Neural cell (in vitro differentiated cells): ENCODE data around the gene ANKRD2. TPM values are rescaled to one million over a fixed set of nuclear protein-coding genes. Genes with fewer than 3 reads are reported as not detected.

Experiments used
- H2AFZ ChIP-seq: fragments of 200-600, 300-800 bp; sonication (generic), shearing (Covaris generic); 2 replicates; pipeline ENCODE4 v1.6.0; 2014; ENCODE audit warnings: low read depth, mild to moderate bottlenecking, antibody characterized with exemption, low read length, moderate library complexity
- H3F3A ChIP-seq: fragments of 200-600 bp; shearing (Covaris generic); 2 replicates; pipeline ENCODE4 v1.6.1; 2016; ENCODE audit warnings: mild to moderate bottlenecking, moderate library complexity, mixed read lengths, antibody characterized with exemption, low read length; ENCODE audit not compliant: insufficient read depth, poor library complexity, severe bottlenecking
- H3K27ac ChIP-seq: fragments of 200-600, 300-800 bp; sonication (generic), shearing (Covaris generic); 2 replicates; pipeline ENCODE4 v1.5.1; 2014; ENCODE audit warnings: mild to moderate bottlenecking, low read length, moderate library complexity
- H3K27me3 ChIP-seq: fragments of 300-800, 200-600 bp; sonication (generic), shearing (Covaris generic); 2 replicates; pipeline ENCODE4 v1.6.0; 2014; ENCODE audit warnings: mild to moderate bottlenecking, low read depth, low read length, moderate library complexity; ENCODE audit not compliant: insufficient read depth
- H3K36me3 ChIP-seq: fragments of 300-800, 200-600 bp; sonication (generic), shearing (Covaris generic); 2 replicates; pipeline ENCODE4 v1.5.1; 2014; ENCODE audit warnings: mild to moderate bottlenecking, antibody characterized with exemption, low read length, moderate library complexity; ENCODE audit not compliant: insufficient read depth
- H3K4me2 ChIP-seq: fragments of 300-800, 200-600 bp; sonication (generic), shearing (Covaris generic); 2 replicates; pipeline ENCODE4 v1.6.0; 2014; ENCODE audit warnings: mild to moderate bottlenecking, low read length
- H3K4me3 ChIP-seq: fragments of 300-800, 200-600 bp; sonication (generic), shearing (Covaris generic); 2 replicates; pipeline ENCODE4 v1.5.1; 2014; ENCODE audit warnings: mild to moderate bottlenecking, low read length, moderate library complexity
- H3K79me2 ChIP-seq: fragments of 200-600 bp; shearing (Covaris generic); replicated peaks from 2 replicates; pipeline ENCODE4 v1.6.0; 2014; ENCODE audit warnings: mild to moderate bottlenecking, low read length, moderate library complexity; ENCODE audit not compliant: insufficient read depth
- H3K9ac ChIP-seq: fragments of 300-800, 200-600 bp; sonication (generic), shearing (Covaris generic); 2 replicates; pipeline ENCODE4 v1.6.1; 2016; ENCODE audit warnings: mild to moderate bottlenecking, low read length, mixed read lengths
- H3K9me2 ChIP-seq: fragments of 200-600 bp; shearing (Covaris generic); 2 replicates; pipeline ENCODE4 v1.6.1; 2016; ENCODE audit warnings: mild to moderate bottlenecking, low read length, mixed read lengths; ENCODE audit not compliant: insufficient read depth
- H3K9me3 ChIP-seq: fragments of 200-600, 300-800 bp; sonication (generic), shearing (Covaris generic); 2 replicates; pipeline ENCODE4 v1.6.1; 2016; ENCODE audit warnings: mild to moderate bottlenecking, mixed run types, low read length, moderate library complexity, mixed read lengths
- H4K20me1 ChIP-seq: fragments of 200-600 bp; shearing (Covaris generic); 2 replicates; pipeline ENCODE4 v1.6.1; 2016; ENCODE audit warnings: mild to moderate bottlenecking, mixed run types; ENCODE audit not compliant: insufficient read depth
- EP300 ChIP-seq: fragments of 450-650 bp; conservative IDR thresholded peaks from 2 replicates; pipeline ENCODE4 v1.6.1; 2014; ENCODE audit warnings: antibody characterized with exemption, mild to moderate bottlenecking, moderate library complexity; ENCODE audit not compliant: poor library complexity, severe bottlenecking
- EZH2 ChIP-seq: fragments of 200-600, 300-800 bp; shearing (Covaris generic), sonication (generic); IDR thresholded peaks from 2 replicates; pipeline ENCODE4 v1.6.1; 2014; ENCODE audit warnings: antibody characterized with exemption, low read length, borderline replicate concordance, mild to moderate bottlenecking; ENCODE audit not compliant: insufficient read depth, poor library complexity, severe bottlenecking
- MXI1 ChIP-seq: fragments of 450-650 bp; conservative IDR thresholded peaks from 2 replicates; pipeline ENCODE4 v1.6.1; 2014; ENCODE audit warnings: antibody characterized with exemption, mild to moderate bottlenecking; ENCODE audit not compliant: poor library complexity, severe bottlenecking
- POLR2AphosphoS5 ChIP-seq: IDR thresholded peaks from 2 replicates; pipeline ENCODE4 v1.6.1; 2012
- RAD21 ChIP-seq: fragments of 450-650 bp; conservative IDR thresholded peaks from 2 replicates; pipeline ENCODE4 v1.6.1; 2014; ENCODE audit warnings: antibody characterized with exemption, mild to moderate bottlenecking, moderate library complexity
- SMC3 ChIP-seq: fragments of 450-650 bp; conservative IDR thresholded peaks from 2 replicates; pipeline ENCODE4 v1.6.1; 2014; ENCODE audit warnings: antibody characterized with exemption, mild to moderate bottlenecking, moderate library complexity; ENCODE audit not compliant: poor library complexity
- TAF1 ChIP-seq: IDR thresholded peaks from 2 replicates; pipeline ENCODE4 v1.6.1; 2012; ENCODE audit warnings: low read depth
- polyA plus RNA-seq: library from polyadenylated mRNA; depleted of rRNA; stranded (reverse); fragments of >200 nt; gene quantifications from 2 replicates; pipeline ENCODE4 v1.2.3, GENCODE V29; 2014
- TF ChIP-seq, protein P1 (sequence below): IDR thresholded peaks from 2 replicates; pipeline ENCODE4 v1.6.1; 2012; ENCODE audit warnings: borderline replicate concordance
- TF ChIP-seq, protein P2 (sequence below): fragments of 450-650 bp; IDR thresholded peaks from 2 replicates; pipeline ENCODE4 v1.5.1; 2014; ENCODE audit warnings: antibody characterized with exemption, mild to moderate bottlenecking, moderate library complexity; ENCODE audit not compliant: poor library complexity, severe bottlenecking

The ANKRD2 gene
- polyA plus RNA-seq, 1 donor from 2014 or later, result not detected

- H3K9ac ChIP-seq, result no peak overlapping the region
- H3K4me2 ChIP-seq, result no peak overlapping the region
These were observed 55.6 kb downstream of the ANKRD2 start for GRCh38 chr10:97628228-97628627.

DNA sequence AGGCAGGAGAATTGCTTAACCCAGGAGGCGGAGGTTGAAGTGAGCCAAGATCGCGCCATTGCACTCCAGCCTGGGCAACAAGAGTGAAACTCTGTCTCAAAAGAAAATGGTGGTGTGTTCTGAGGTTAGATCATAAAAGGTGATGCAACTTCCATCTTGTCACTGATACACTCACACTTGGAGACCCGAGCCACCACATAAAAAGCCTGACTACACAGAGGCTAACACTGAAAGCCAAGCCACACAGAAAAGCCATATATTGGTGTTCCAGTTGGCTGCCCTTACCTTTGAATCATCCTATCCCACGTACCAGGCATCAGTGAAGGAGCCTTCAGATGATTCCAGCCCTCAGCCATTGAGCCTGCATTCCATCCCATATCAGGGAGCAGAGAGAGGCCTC is 56.7 kb downstream of the ANKRD2 start:
- Histone ChIP-seq H3K27me3 (no peaks in the 10 kb centered on the region), H4K20me1 (no peaks in the 10 kb centered on the region), H3K36me3 (no peaks in the 10 kb centered on the region), H3K4me3 (no peak overlapping the region), H3K27ac (no peak overlapping the region), H3K9me3 (no peaks in the 10 kb centered on the region), H3F3A (no peaks in the 10 kb centered on the region), H3K9me2 (no peaks in the 10 kb centered on the region), H2AFZ (no peak overlapping the region), H3K9ac (no peak overlapping the region), H3K79me2 (peaks cover 29% of the 10 kb centered on the region), H3K4me2 (no peak overlapping the region)
- TF ChIP-seq MXI1 (no peak), TAF1 (no peak), RAD21 (no peak), POLR2AphosphoS5 (no peak), EZH2 (no peak), SMC3 (no peak), EP300 (no peak)
- TF ChIP-seq, protein P1, sequence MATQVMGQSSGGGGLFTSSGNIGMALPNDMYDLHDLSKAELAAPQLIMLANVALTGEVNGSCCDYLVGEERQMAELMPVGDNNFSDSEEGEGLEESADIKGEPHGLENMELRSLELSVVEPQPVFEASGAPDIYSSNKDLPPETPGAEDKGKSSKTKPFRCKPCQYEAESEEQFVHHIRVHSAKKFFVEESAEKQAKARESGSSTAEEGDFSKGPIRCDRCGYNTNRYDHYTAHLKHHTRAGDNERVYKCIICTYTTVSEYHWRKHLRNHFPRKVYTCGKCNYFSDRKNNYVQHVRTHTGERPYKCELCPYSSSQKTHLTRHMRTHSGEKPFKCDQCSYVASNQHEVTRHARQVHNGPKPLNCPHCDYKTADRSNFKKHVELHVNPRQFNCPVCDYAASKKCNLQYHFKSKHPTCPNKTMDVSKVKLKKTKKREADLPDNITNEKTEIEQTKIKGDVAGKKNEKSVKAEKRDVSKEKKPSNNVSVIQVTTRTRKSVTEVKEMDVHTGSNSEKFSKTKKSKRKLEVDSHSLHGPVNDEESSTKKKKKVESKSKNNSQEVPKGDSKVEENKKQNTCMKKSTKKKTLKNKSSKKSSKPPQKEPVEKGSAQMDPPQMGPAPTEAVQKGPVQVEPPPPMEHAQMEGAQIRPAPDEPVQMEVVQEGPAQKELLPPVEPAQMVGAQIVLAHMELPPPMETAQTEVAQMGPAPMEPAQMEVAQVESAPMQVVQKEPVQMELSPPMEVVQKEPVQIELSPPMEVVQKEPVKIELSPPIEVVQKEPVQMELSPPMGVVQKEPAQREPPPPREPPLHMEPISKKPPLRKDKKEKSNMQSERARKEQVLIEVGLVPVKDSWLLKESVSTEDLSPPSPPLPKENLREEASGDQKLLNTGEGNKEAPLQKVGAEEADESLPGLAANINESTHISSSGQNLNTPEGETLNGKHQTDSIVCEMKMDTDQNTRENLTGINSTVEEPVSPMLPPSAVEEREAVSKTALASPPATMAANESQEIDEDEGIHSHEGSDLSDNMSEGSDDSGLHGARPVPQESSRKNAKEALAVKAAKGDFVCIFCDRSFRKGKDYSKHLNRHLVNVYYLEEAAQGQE, result no peak
- TF ChIP-seq, protein P2, sequence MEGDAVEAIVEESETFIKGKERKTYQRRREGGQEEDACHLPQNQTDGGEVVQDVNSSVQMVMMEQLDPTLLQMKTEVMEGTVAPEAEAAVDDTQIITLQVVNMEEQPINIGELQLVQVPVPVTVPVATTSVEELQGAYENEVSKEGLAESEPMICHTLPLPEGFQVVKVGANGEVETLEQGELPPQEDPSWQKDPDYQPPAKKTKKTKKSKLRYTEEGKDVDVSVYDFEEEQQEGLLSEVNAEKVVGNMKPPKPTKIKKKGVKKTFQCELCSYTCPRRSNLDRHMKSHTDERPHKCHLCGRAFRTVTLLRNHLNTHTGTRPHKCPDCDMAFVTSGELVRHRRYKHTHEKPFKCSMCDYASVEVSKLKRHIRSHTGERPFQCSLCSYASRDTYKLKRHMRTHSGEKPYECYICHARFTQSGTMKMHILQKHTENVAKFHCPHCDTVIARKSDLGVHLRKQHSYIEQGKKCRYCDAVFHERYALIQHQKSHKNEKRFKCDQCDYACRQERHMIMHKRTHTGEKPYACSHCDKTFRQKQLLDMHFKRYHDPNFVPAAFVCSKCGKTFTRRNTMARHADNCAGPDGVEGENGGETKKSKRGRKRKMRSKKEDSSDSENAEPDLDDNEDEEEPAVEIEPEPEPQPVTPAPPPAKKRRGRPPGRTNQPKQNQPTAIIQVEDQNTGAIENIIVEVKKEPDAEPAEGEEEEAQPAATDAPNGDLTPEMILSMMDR, result no peak

More at GRCh38 chr10:97628228-97628627, 55.6 kb downstream of the ANKRD2 start:
- Histone ChIP-seq H3K9me3 (no peaks in the 10 kb centered on the region), H3K27ac (no peak overlapping the region), H3K4me3 (no peak overlapping the region), H3K27me3 (no peaks in the 10 kb centered on the region), H3K36me3 (no peaks in the 10 kb centered on the region), H4K20me1 (no peaks in the 10 kb centered on the region), H3F3A (no peaks in the 10 kb centered on the region), H3K9me2 (no peaks in the 10 kb centered on the region), H3K79me2 (peaks cover 29% of the 10 kb centered on the region), H2AFZ (no peak overlapping the region)
- TF ChIP-seq SMC3, result no peak
- TF ChIP-seq RAD21, result no peak
- TF ChIP-seq TAF1, result no peak
- TF ChIP-seq EP300, result no peak
- no peak for TF ChIP-seq POLR2AphosphoS5
- no peak for TF ChIP-seq EZH2
- TF ChIP-seq, protein P2, result no peak
- TF ChIP-seq, protein P1, result no peak
- TF ChIP-seq MXI1, result no peak
